NOMO-1 treated with dmso at 0.1 percent for 144 hours (cell line): ENCODE data around the gene HECW1.
"Not testable (repeated sequence)": the region's sequence is repeated elsewhere in the genome, so short reads cannot be mapped to it uniquely, and the experiment has no call there.

ENCODE experiments used
- DNase-seq: peaks from one replicate; lab custom pipeline; 2025; ENCODE audit not compliant: unreplicated experiment; lab: John Stamatoyannopoulos, UW

Gene HECW1

DNA sequence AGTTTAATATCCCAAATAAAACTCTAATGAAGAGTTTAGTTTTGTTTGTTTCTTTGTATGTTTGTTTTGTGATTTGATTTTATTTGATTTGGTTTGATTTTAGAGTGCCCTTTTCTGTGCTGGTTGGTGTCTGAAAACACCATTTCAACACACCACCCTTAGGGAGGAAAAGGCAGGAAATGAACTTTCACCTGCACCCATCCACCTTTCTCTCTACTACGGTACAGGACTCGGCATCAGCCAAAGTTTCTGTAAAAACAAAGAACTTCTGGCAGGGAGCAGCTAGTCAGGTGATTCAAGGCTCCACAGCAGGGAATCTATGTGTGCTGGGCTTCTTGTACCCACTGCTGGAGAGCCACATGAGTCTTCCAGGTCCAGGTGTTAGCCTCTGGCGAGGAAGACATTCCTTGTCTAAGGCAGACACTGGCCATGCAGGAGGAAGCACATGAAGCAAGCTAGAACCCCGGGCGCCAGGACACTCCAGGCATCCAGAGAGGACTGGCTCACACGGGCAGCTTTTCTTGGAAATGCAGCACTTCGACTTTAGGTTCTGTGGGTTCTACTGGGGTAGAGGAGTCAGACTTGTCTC is 448.4 kb downstream of the HECW1 start:
- DNase-seq = no peak

DNA sequence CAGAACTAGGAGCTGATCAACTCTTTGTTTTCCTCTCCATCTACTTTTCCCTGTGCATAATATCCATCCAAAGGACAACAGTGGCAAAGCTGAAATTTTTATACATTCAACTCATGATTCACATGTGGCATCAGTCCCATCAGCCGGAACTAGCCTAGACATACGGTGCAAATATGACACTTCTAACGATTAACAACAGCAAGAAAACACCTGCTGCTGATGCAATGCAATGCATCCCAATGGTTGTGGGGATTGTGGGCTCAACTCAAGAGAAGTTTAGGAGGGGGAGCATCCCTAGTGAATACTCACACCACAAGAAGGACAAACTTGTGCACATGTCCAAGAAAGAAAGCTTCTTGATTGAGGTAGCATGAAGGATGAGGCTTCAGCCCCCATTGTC is 449.9 kb downstream of the HECW1 start:
- DNase-seq = no peak

DNA sequence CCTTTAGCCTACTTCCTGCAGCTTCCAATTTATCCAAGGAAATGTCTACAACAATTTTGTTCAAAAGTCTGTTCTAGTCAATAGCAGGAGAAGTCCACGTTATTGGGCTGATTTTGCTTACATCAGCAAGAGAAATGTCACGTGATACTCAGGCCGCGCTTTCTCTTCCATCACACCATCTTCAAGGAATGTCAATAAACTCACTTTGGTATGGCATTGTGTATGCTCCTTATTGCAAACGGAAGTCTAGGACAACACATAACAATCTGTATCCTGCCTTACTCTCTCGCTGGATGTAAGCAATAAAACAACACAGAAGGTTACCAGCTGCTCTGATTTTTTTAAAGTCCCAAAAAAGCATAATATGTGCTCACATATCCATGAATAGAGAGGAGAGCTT is 453.3 kb downstream of the HECW1 start:
- no peak for DNase-seq

DNA sequence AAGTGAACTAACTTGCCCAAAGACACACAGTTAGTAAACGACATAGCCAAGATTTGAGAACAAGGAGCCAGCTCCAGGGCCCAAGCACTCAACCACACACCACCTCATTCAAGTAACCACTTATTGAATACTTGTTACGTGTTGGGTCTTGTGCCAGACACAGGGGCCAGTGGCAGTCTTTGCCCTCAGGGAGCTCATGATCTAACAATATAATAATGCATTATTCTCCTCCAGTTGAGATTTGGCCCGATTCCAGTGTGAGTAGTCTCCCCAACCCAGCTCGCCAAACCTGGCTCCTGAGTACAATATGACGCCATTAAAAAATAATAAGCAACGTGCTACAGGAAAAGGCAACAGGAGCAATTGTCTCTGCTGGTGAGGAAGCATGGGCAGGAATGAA is 456.1 kb downstream of the HECW1 start:
- DNase-seq = no peak

DNA sequence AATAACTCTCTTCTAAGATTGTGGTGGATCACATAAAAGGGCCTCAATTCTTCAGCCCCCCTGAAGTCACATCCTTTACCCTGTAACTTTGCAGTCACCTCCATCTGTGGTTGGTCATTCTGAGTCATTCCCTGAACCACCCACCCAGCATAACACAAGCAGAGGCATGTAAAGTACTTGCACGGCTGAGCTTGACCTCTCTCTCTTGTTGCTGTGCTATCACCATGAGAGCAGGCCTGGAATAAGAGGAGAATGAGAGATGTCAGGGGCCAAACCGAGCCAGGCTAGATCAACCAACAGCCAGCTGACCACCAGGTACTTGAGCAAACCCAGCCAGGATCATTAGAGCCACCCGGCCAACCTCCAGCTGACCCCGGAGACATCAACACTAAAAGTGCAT is 457.0 kb downstream of the HECW1 start:
- DNase-seq = no peak

DNA sequence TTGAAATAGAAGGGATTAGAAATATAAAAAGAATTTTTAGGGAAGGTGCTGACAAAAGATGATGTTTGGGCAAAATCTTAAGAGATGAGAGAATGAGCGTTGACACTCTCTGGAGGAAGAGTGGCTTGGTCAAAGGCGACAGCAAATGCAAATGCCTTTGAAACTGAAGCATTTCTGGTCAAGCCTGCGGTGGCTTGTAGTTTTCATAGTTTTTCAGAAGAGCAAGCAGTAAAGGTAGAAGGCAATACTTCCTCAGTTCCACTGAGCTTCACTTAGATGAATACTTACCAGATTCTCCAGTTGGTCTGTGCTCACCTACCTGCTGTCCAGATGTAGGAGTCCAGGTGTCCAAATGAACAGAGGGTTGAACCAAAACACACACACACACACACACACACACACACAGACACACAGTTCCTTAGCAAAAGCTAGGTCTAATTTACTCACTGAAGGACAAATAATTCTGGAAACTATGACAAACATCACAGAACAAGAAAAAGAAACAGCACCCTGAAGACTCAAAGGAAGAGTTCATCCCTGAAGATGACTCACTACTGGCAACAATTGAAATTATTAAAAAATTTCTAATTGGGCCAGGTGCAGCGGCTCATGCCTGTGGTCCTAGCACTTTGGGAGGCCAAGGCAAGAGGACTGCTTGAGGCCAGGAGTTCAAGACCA is 458.4 kb downstream of the HECW1 start:
- no peak for DNase-seq

DNA sequence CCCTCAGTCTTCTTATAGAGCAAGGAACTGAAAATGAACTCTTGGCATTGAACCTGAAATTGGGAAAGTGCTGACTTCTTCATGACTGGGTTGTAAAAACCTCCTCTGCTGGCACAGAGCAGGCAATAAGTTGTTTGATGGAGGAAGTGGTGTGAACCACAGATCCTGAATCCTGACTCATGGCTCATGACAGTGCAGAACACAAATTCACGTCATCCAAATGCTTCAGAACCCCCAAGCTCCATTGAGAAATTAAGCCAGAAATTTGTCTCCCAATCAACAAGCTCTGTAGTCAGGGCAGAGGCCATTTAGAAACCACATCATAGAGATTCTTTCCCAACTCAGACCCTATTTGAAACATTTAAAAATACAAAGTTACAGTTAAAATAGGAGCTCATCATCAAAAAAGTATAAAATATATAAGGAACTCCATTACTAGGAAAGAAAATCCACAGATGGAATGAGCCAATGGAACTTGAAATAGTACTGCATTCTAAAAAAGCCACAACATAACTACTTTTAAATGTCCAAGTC is 460.1 kb downstream of the HECW1 start:
- DNase-seq = peak; percentile 94

DNA sequence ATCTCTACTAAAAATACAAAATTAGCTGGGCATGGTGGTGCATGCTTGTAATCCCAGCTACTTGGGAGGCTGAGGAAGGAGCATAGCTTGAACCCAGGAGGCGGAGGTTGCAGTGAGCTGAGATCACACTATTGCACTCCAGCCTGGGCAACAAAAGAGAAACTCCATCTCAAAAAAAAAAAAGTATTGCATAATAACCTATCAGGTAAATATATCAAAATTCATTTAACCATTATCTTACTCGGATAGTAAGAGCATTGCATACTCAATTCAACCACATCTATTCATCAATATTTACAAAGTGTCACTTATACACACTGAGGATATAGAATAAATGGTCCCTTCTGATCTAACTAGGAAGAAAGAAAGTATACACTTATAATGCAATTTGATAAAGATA is 461.4 kb downstream of the HECW1 start:
- DNase-seq = not testable (repeated sequence)

DNA sequence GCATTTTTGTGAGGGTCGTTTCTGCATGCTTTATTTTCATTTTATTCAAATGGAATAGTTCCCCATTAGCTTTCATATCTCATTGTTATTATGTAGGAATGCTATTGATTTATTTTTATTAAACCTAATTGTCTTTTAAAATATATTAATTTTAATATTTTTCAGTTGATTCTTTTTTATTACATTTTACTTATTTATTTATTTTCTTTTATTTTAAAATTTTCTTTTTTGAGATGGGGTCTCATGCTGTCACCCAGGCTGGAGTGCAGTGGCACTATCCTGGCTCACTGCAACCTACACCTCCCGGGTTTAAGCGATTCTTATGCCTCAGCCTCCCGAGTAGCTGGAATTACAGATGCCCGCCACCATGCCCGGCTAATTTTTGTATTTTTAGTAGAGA is 463.1 kb downstream of the HECW1 start:
- no peak for DNase-seq

DNA sequence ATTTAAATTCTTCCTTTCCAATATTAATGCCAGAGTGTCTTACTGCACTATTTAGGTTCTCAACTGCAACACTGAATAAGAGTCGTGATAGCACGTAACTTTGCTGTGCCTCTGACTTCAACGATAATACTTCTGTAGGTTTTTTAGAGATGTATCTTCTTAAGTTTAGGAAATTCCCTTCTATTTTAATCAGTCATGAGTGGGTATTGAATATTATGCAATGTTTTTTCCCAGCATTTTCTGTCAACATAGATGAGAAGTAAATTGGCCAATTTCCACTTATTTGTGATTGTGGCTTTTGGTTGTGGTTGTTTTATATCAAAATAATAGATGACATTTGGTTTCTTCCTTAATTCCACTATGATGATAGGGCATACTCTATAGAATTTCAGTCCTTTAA is 463.8 kb downstream of the HECW1 start:
- no peak for DNase-seq

DNA sequence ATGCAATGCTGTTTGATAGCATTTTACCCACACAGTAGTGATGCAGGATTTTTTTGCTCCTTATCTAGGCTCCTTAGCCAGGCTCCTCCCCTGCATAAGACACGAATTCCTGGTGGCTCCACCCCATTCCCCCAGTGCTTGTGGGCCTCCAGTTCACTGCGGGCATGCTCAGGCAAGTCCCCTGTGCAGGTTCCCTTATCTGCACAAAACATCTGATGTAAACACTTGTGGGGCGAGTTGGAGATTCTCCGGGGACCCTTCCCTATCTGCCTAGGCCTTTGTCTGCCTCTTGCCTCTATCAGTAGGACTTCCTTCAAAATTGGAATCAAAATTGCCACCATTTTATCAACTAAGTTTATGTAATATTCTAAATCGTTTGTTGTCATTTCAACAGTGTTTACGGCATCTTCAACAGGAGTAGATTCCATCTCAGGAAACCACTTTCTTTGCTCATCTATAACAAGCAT is 465.1 kb downstream of the HECW1 start:
- peak; percentile 42 for DNase-seq

DNA sequence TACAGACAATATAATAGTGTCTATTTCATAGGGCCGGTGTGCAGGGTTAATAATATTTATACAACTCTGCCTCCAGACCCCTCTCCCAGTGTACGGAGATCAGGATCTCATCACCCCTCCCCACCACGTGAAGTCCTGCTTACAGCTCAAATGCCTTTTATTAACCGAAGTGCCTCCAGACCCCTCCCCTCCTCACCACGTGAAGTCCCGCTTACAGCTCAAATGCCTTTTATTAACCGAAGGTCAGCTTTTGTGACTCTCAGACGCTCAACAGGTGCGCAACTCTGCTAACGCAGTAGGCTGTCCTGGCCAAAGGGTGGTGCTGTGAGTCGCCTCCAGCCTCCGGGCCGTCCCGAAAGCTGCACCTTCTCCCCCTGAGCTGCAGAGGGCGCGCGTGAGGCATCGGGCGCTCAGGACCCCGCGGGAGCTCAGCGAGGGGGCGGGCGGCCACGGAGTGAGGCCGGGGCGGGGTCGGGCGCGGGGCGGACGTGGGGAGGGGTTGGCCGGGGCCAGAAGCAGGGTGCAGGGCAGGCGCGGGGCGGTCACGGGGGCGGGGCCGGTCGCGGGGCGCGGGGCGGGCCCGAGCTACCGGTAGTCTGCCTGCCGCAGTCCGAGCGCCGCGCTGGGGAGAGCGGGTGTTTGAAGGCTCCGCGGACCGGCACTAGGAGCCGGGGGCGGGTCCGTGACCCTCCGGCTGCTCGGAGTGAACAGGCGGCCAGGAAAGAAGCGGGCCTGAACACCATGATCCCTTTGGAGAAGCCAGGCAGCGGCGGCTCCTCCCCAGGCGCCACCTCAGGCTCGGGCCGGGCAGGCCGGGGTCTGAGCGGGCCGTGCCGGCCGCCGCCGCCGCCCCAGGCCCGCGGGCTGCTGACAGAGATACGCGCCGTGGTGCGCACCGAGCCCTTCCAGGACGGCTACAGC is 470.3 kb downstream of the HECW1 start, which contains the start of gene STK17A:
Gene STK17A (plus strand): TSS at position 606 of the 921 bp plus-strand sequence. CDS start 136 bp downstream, at position 742.
- peak; percentile 87 for DNase-seq

DNA sequence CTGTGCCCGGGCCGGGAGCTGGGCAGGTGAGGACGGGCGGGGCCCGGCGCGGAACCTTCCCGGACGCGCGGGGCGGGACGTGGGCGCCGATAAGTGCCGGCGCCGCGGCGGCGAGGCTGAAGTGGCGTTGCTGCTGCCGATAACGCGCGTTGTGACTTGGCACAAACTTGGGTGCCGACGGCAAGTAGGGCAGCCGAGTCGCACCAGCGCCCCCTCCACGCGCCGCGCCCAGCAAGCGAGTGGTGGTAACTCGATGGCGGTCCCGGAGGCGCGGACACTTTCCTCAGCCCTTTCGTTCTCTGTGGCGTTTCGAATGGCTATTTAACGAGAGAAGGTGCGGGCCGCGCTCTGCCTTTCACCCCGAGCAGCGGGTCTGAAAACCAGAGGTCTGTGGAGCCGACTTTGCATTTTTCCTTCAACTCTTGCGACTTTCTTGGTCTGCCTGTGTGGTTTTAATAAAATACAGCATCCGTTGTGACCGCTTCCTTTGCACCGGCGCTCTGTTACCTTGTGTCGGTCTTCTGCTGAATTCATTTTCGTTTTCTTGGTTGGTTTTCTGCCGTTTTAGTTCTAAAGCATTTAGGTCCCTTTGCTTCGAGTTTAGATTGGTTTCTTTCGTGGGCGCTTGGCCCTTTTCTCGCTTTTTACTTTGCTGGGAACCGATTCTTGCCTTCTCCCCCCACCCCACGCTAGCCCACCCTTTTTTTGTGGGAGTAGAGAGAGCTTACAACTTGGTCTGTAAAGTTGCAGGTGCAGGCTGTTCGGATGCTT is 471.2 kb downstream of the HECW1 start:
- peak; percentile 16 for DNase-seq

DNA sequence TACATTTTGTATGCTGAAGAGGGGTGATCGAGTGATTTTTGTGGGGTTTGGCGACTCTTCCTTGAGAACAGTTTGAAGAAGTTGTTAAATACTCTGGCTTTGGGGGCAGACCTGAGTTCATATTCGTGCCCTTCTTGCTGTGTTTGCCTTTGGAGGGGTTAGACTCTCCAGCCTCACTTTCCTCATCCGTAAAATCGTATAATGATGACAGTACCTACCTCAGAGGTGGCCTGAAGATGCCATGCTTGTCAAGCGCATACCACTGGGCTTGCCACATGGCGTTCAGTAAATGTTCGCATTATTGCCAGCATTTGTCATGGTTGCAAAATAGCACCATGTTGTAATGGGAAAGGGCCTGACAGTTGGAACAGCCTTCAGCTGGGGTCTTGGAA is 471.7 kb downstream of the HECW1 start:
- peak; percentile 24 for DNase-seq

DNA sequence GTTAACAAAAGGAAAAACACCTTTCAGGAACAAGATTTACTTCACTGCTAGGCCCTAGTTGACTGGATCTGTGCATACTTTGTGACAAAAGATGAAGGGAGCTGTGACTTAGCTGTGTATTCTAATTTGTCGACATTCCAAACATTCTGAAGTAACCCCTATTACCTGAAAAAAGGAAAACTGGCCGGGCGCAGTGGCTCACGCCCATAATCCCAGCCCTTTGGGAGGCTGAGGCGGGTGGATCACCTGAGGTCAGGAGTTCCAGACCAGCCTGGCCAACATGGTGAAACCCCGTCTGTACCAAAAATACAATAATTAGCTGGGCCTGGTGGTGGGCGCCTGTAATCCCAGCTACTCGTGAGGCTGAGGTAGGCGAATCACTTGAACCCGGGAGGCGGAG is 472.3 kb downstream of the HECW1 start:
- DNase-seq = not testable (repeated sequence)

DNA sequence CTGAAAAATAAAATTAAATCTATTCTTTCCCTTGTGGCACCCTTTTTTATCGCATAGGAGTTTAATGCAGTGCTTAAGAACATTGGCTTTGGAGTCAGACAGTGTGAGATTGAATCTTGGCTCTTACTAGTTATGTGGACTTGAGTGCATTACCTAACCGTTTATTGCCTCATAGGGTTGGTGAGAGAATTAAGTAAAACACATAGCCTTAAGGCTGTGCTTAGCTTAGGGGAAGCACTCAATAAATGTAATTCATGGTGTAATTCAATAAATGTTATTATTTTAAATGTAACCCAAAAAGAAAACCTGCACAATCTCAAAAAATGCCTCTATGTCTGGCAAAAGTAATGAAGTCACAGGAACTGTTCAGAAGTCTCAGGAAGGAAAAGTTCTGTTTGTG is 473.1 kb downstream of the HECW1 start:
- DNase-seq = peak; percentile 57

DNA sequence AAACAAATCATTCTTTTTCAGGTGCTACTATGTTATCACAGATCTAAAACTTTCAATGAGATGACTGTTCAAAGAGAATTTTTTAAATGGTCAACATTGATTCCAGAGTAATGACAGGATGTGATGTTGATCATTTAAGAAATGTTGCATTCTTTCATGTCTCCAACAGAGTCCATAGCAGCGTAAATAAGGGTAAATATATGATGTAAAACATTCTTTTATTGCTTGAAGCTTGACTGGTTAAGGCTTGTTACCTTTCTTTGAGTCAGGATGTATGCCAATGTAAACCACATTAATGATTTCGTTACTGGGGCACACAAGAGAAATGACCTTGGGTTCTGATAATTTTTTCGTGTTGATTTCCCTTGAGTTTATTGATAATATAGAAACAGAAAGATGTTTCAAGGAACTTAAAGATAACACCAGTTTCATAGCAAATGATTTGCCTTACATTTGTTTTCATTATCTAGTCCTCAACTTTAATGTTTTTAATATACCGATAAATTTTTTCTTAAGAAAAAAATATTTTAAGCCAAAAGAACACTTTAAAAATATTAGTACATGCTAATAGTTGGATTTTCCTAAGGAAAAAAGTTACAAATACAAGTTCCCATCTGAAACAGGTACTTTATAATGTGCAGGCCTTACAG is 473.9 kb downstream of the HECW1 start:
- DNase-seq = no peak

DNA sequence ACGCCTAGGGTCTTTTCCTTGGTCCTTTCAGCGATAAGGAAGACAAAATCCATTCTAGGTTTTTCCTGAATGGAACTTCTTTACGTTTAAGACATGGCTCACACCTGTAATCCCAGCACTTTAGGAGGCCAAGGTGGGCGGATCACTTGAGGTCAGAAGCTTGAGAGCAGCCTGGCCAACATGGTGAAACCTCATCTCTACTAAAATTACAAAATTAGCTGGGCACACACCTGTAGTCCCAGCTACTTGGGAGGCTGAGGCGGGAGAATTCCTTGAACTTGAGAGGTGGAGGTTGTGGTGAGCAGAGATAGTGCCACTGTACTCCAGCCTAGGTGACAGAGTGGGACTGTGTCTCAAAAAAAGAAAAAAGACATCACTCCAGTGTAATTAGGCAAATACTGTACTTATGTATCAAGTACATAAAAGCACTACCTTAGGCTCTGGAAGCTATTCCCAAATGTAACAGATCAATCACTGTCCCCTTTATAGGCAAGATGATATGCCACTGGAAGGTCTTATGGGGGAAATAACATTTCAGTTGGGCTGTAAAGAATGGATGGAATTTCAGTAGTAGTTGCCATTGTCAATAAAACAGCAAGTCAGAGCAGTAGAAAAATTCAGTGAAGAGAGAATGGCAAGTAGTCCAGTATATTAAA is 476.2 kb downstream of the HECW1 start:
- DNase-seq = no peak

DNA sequence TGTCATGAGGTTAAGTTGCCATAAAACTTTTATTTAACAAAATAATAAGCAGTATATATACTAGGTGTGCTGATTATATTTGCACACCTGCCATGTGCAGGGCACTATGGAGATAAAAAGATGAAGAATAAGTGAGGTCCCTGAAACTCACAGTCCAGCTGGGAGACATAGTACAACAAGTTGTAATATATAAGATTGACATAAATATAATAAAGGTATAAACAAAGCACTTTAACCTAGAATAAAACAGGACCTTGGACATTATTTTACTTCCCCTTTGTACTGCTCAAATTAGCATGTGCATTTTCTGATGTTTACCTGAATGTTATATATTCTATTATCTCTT is 476.7 kb downstream of the HECW1 start:
- DNase-seq = no peak

DNA sequence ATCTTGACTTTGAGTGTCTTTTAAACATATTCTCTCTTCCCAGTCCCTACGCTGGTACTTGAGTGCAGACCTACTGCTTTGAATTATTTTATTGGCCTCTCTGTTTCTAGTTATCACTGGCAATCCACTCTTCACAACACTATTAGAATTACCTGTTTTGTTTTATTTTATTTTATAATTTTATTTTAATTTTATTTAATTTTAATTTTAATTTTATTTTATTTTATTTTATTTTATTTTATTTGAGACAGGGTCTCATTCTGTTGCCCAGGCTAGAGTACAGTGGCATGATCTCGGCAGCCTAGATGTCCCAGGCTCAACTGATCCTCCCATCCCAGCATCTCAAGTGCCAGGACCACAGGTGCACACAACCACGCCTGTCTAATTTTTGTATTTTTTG is 477.3 kb downstream of the HECW1 start:
- DNase-seq = no peak
